Neutrophil (primary cell): ENCODE results near the gene HOXA4.
A peak's percentile ranks its signal among the peaks of the same experiment; 100 is the strongest.

Experiments used
- H3K27ac ChIP-seq: fragments of 200-600 bp; sonication (generic); 2 replicates; pipeline ENCODE4 v1.5.1; 2016; ENCODE audit warnings: mild to moderate bottlenecking, moderate library complexity
- H3K27me3 ChIP-seq: fragments of 200-600 bp; sonication (generic); 2 replicates; pipeline ENCODE4 v1.6.0; 2016; ENCODE audit warnings: mild to moderate bottlenecking
- H3K36me3 ChIP-seq: fragments of 200-600 bp; sonication (generic); 2 replicates; pipeline ENCODE4 v1.5.1; 2017
- H3K4me1 ChIP-seq, 2 experiments: fragments of 200-600 bp in 1 of 2; sonication (generic) in 1 of 2; 1 replicate in 1 of 2; 2 replicates in 1 of 2; pipeline versions ENCODE4 v1.5.1 to v1.6.1; 2013 to 2016; ENCODE audit warnings: low read depth in 1 of 2, low read length in 1 of 2, mild to moderate bottlenecking in 1 of 2, moderate library complexity in 1 of 2; ENCODE audit not compliant: control insufficient read depth in 1 of 2, insufficient read depth in 1 of 2
- H3K4me3 ChIP-seq, 2 experiments: fragments of 200-600 bp in 1 of 2; sonication (generic) in 1 of 2; 1 replicate in 1 of 2; 2 replicates in 1 of 2; pipeline ENCODE4 v1.5.1; 2013 to 2016; ENCODE audit warnings: low read depth in 1 of 2, low read length in 1 of 2, mild to moderate bottlenecking in 1 of 2, moderate library complexity in 1 of 2
- H3K9me3 ChIP-seq: fragments of 200-600 bp; sonication (generic); 2 replicates; pipeline ENCODE4 v1.5.1; 2016
- CTCF ChIP-seq: fragments of 200-600 bp; sonication (generic); IDR thresholded peaks from 2 replicates; pipeline ENCODE4 v1.5.1; 2016; ENCODE audit warnings: antibody characterized with exemption

HOXA4 gene

GRCh38 chr7:27093184-27093895, 37.2 kb downstream of the HOXA4 start:
- Histone ChIP-seq H3K27ac (no peak overlapping the region), H3K9me3 (no peaks in the 10 kb centered on the region), H3K4me1 (peaks cover 26 to 28% of the 10 kb centered on the region in 2 experiments), H3K4me3 (no peak overlapping the region), H3K27me3 (peaks cover 84% of the 10 kb centered on the region), H3K36me3 (peaks cover 8% of the 10 kb centered on the region)
- TF ChIP-seq CTCF: no peak

- no peak for TF ChIP-seq CTCF
- peaks cover 84% of the 10 kb centered on the region for H3K27me3 ChIP-seq
- peaks cover 2% of the 10 kb centered on the region for H3K36me3 ChIP-seq
- H3K9me3 ChIP-seq: no peaks in the 10 kb centered on the region
- no peak overlapping the region for H3K4me3 ChIP-seq
- no peak overlapping the region for H3K27ac ChIP-seq
- peaks cover 20 to 28% of the 10 kb centered on the region in 2 experiments for H3K4me1 ChIP-seq
Measured at GRCh38 chr7:27092819-27093110, 37.8 kb downstream of the HOXA4 start.

GRCh38 chr7:27091941-27092818, 38.4 kb downstream of the HOXA4 start:
- H3K4me3 ChIP-seq: no peak overlapping the region
- H3K27me3 ChIP-seq: peaks cover 84% of the 10 kb centered on the region
- no peak for TF ChIP-seq CTCF
- H3K36me3 ChIP-seq: no peaks in the 10 kb centered on the region
- no peaks in the 10 kb centered on the region for H3K9me3 ChIP-seq
- peaks cover 14 to 24% of the 10 kb centered on the region in 2 experiments for H3K4me1 ChIP-seq
- no peak overlapping the region for H3K27ac ChIP-seq

- Histone ChIP-seq H3K27me3 (peaks cover 95% of the 10 kb centered on the region), H3K4me1 (peaks cover 9 to 23% of the 10 kb centered on the region in 2 experiments), H3K9me3 (no peaks in the 10 kb centered on the region), H3K27ac (no peak overlapping the region), H3K36me3 (no peaks in the 10 kb centered on the region), H3K4me3 (no peak overlapping the region)
- TF ChIP-seq CTCF: no peak
Measured at GRCh38 chr7:27091105-27091504, 39.5 kb downstream of the HOXA4 start.

- no peak for TF ChIP-seq CTCF
- Histone ChIP-seq H3K27me3 (peaks cover 94% of the 10 kb centered on the region), H3K27ac (no peak overlapping the region), H3K4me3 (peak overlapping the region in 1 of 2 experiments; percentile 7), H3K4me1 (peaks cover 0 to 9% of the 10 kb centered on the region in 2 experiments), H3K9me3 (no peaks in the 10 kb centered on the region), H3K36me3 (no peaks in the 10 kb centered on the region)
Measured at GRCh38 chr7:27088002-27088922, 42.3 kb downstream of the HOXA4 start.
